Measurements from ENCODE around the gene ACP7. TPM values are rescaled to one million over a fixed set of nuclear protein-coding genes. Genes with fewer than 3 reads are reported as not detected.

Gene ACP7
- total RNA-seq, 1 donor from 2014 or later, result not detected

DNA sequence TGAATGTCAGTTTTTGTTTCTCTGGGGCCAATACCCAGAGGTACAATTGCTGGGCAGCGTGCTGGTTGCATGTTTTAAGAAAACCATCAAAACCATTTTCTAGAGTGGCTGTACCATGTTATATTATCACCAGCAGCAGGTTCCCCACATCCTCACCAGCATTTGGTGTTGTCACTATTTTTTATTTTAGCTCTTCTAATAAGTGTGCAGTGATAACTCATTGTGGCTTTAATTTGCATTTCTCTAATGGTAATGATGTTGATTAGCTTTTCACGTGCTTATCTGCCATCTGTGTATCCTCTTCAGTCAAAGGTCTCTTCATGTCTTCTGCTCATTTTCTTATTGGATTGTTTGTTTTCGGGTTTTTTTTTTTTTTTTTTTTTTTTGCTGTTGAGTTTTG is 63.3 kb downstream of the ACP7 start:
- peaks cover 8% of the 10 kb centered on the region for H3K4me1 Mint-ChIP-seq
- intact Hi-C loops (cut with micrococcal nuclease), result no loop called here

DNA sequence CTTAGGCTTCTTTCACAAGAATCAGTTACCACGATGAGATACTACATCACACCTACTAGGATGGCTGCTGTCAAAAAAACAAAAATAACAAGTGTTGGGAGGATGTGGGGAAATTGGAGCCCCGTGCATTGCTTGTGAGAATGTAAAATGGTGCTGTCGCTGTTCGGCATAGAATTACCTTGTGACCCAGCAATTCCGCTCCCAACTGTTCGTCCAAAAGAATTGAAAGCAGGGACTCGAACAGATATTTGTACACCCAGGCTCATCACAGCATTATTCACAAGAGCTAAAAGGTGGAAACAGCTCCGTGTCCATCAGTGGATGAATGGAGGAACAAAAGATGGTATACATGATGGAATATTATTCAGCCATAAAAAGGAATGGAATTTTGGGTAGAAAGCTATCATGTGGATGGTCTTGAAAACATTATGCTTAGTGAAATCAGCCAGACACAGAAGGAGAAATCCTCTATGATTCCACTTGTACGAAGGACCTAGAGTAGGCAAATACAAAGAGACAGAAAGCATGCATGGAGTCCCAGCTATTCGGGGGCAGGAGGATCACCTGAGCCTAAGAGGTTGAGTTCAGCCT is 64.9 kb downstream of the ACP7 start:
- Mint-ChIP-seq H3K27me3 (no peaks in the 10 kb centered on the region), H3K4me1 (peaks cover 9% of the 10 kb centered on the region), H3K36me3 (ENCODE audit: low read depth) (no peaks in the 10 kb centered on the region), H3K9me3 (no peaks in the 10 kb centered on the region), H3K4me3 (no peak overlapping the region), H3K27ac (no peak overlapping the region)
- intact Hi-C loops (cut with micrococcal nuclease), result no loop called here
- DNase-seq, result no peak

More for the DNA sequence above, 63.3 kb downstream of the ACP7 start:
- DNase-seq, result no peak
- no peak overlapping the region for H3K4me3 Mint-ChIP-seq
- no peaks in the 10 kb centered on the region for H3K27me3 Mint-ChIP-seq
- H3K9me3 Mint-ChIP-seq, result no peaks in the 10 kb centered on the region
- H3K36me3 Mint-ChIP-seq (ENCODE audit: low read depth), result no peaks in the 10 kb centered on the region
- H3K27ac Mint-ChIP-seq, result no peak overlapping the region

DNA sequence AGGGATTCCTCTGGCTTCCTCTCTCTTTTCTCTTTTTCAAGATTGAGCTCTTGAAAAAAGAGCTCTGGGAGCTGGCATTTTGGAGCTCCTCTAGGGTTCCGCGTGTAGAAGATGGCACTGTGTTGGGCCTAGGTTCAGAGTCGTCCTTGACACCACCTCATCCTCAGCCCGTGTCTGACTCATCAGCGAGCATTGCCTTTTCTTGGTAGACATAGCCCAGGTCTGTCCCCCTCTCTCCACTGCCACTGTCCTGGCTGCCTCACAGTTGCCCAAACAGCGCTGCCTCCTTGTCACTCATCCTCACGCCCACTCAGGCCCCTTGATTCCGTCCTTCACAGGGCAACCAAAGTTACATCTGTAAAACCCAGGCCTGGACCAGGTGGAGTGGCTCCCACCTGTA is 66.1 kb downstream of the ACP7 start:
- no peaks in the 10 kb centered on the region for H3K27me3 Mint-ChIP-seq
- no peak overlapping the region for H3K4me3 Mint-ChIP-seq
- H3K9me3 Mint-ChIP-seq, result no peaks in the 10 kb centered on the region
- intact Hi-C loops (cut with micrococcal nuclease), result no loop called here
- H3K36me3 Mint-ChIP-seq (ENCODE audit: low read depth), result no peaks in the 10 kb centered on the region
- no peak for DNase-seq
- H3K27ac Mint-ChIP-seq, result no peak overlapping the region
- H3K4me1 Mint-ChIP-seq, result peaks cover 8% of the 10 kb centered on the region

DNA sequence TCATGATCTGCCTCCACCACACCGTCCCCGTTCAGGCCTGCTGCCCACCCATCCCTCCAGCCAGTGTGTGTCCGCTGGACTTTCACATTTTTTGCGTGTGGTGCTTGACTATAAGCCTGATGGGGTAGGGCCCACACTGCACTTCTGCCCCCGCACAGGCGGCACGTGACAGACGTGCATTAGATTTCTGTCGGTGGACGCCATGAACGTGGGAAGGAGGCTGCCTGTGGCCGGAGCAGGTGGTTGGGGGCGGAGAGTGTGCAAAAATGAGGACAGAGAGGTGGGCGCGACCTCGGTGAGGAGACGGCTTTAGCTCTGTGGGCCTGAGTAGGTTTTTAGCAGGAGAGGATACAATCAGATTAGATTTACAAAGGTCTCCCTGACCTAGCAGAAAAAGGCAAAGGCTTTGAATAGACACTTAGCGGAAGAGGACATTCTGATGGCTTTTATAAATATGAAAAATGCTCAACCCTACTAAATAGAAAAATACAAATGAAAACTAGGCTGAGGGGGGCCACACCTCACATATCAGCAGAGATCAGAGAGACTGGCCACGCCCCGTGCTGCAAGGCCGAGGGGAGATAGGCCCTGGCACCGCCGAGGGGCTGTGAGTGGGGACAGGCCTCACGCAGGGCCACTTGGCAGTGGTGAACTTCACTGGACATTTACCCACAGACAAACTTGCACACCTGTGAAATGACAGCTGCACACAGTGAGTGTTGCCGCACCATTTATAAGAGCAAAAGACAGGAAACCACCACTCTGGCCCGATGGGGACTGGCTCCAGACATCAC is 66.8 kb downstream of the ACP7 start:
- no peaks in the 10 kb centered on the region for H3K9me3 Mint-ChIP-seq
- no peak overlapping the region for H3K4me3 Mint-ChIP-seq
- H3K4me1 Mint-ChIP-seq, result peaks cover 10% of the 10 kb centered on the region
- no peaks in the 10 kb centered on the region for H3K27me3 Mint-ChIP-seq
- H3K36me3 Mint-ChIP-seq (ENCODE audit: low read depth), result no peaks in the 10 kb centered on the region
- intact Hi-C loops (cut with micrococcal nuclease), result no loop called here
- DNase-seq, result no peak
- H3K27ac Mint-ChIP-seq, result no peak overlapping the region

DNA sequence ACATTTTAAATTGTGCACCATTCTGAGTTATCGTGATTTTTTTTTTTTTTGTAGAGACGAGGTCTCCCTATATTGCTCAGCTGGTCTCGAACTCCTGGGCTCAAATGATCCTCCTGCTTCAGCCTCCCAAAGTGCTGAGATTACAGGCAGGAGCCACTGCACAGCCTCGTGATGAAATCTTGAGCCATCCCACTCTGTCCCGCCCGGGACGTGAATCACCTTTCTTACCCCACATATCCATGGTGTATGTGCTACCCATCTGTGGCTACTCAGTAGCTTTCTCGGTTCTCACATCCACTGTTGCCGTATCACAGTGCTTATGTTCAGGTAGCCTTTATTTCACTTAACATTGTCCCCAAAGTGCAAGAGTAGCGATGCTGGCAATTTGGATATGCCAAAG is 67.9 kb downstream of the ACP7 start:
- intact Hi-C loops (cut with micrococcal nuclease), result no loop called here
- no peak for DNase-seq
- Mint-ChIP-seq H3K36me3 (ENCODE audit: low read depth) (no peaks in the 10 kb centered on the region), H3K9me3 (no peaks in the 10 kb centered on the region), H3K27me3 (no peaks in the 10 kb centered on the region), H3K27ac (no peak overlapping the region), H3K4me1 (peaks cover 15% of the 10 kb centered on the region), H3K4me3 (no peak overlapping the region)

DNA sequence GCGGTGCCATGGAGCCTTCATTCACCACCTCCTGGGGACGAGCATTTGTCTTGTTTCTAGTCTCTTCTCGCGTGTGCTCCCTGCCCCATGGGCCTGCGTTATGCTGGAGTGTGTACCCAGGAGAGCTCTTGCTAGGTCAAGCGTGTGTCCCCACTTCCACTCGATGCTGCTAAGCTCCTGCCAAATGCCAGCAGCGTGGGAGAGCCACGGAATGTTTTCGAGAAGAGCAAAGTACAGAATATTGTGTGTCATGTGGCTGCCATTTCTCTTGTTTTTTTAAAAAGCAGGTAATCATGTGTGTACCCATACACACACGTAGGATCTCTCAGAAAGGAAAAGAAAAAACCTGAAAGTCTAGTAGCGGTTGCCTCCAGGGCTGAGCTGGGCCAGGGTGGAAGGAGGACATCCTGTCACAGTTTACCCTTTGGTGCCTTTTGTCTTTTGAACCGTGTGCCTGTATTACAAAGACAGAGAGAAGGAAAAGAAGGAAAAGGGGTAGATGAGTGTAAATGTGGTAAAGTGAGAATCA is 70.0 kb downstream of the ACP7 start:
- Mint-ChIP-seq H3K36me3 (ENCODE audit: low read depth) (no peaks in the 10 kb centered on the region), H3K4me3 (no peak overlapping the region), H3K27me3 (no peaks in the 10 kb centered on the region), H3K4me1 (peaks cover 17% of the 10 kb centered on the region), H3K27ac (no peak overlapping the region), H3K9me3 (no peaks in the 10 kb centered on the region)
- no peak for DNase-seq
- intact Hi-C loops (cut with micrococcal nuclease), result no loop called here

DNA sequence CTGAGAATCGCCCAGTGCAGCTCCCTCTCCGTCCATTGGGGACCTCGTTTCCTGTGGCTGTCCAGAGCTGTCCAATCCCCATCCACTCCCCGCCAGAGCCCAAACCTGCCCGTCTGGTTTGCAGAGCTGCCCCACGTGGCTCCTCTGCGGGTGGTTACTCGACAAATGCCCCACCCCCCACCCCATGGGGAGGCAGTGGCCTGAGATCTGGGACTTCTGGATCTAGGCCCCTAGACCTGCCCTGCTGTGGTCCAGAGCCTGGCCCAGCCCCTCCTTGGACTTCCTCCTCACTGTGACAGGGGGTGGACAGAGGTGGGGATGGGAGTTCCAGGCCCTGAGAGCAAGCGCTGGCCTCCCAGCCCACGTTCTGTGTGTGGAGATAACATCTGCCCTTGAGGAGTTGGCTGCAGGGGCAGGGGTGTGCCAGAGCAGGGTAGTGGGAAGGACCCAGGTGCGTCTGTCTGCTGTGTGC is 70.5 kb downstream of the ACP7 start:
- H3K4me1 Mint-ChIP-seq, result peaks cover 17% of the 10 kb centered on the region
- no peak for DNase-seq
- no peaks in the 10 kb centered on the region for H3K9me3 Mint-ChIP-seq
- no peaks in the 10 kb centered on the region for H3K36me3 Mint-ChIP-seq (ENCODE audit: low read depth)
- intact Hi-C loops (cut with micrococcal nuclease), result no loop called here
- H3K4me3 Mint-ChIP-seq, result no peak overlapping the region
- no peak overlapping the region for H3K27ac Mint-ChIP-seq
- H3K27me3 Mint-ChIP-seq, result no peaks in the 10 kb centered on the region

DNA sequence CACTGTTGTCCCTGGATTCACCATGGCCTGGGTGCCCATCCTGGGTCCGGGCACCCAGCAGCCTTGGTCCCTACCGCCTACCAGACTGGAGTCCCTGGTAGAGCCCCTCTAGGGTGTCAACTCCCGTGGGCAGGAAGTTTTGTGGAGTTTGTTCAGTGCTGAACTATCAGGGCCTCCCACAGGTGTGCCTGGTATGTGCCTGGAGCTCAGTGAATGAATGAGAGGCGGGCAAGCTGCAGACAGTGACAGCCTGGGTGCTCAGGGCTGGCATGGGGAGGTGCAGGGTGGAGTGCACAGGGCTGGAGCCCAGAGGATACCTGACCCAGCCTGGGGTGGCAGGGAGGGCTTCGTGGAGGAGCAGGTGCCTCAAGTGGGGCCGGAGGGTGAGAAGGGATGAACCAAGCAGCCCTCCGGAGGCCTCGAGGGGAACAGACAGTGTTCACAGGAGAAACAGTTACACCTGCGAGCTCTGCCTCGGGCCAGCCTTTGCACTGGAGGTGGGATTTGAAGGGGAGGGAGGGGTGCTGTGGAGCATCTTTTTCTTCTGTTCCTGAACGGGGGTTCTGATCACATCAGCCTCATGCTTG is 71.0 kb downstream of the ACP7 start:
- no peak overlapping the region for H3K4me3 Mint-ChIP-seq
- peak overlapping the region; percentile 53 for H3K27ac Mint-ChIP-seq
- H3K36me3 Mint-ChIP-seq (ENCODE audit: low read depth), result no peaks in the 10 kb centered on the region
- intact Hi-C loops (cut with micrococcal nuclease), result no loop called here
- H3K9me3 Mint-ChIP-seq, result no peaks in the 10 kb centered on the region
- no peak for DNase-seq
- peaks cover 17% of the 10 kb centered on the region for H3K4me1 Mint-ChIP-seq
- H3K27me3 Mint-ChIP-seq, result no peaks in the 10 kb centered on the region

DNA sequence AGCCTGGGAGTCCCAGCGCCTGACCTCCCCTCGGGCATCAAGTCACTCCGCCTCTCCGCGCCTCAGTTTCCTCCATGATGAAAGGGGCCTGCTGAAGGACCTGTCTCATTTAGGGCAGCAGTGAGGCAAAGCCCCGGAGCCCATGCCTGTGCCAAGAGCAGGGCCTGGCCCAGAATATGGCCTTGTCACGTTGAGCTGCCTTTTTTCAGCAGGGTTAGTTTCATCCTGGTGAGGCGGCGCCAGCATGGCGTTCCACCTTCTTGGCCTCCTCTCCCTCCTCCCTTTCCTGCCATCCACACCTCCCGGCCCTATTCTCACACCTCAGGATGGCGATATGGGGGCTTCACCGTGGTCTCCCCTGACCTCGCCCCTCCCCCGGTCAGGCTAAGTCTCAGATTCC is 71.6 kb downstream of the ACP7 start:
- Mint-ChIP-seq H3K9me3 (no peaks in the 10 kb centered on the region), H3K4me1 (peaks cover 18% of the 10 kb centered on the region), H3K27me3 (no peaks in the 10 kb centered on the region), H3K27ac (no peak overlapping the region), H3K4me3 (no peak overlapping the region), H3K36me3 (ENCODE audit: low read depth) (no peaks in the 10 kb centered on the region)
- intact Hi-C loops (cut with micrococcal nuclease), result no loop called here
- DNase-seq, result no peak

DNA sequence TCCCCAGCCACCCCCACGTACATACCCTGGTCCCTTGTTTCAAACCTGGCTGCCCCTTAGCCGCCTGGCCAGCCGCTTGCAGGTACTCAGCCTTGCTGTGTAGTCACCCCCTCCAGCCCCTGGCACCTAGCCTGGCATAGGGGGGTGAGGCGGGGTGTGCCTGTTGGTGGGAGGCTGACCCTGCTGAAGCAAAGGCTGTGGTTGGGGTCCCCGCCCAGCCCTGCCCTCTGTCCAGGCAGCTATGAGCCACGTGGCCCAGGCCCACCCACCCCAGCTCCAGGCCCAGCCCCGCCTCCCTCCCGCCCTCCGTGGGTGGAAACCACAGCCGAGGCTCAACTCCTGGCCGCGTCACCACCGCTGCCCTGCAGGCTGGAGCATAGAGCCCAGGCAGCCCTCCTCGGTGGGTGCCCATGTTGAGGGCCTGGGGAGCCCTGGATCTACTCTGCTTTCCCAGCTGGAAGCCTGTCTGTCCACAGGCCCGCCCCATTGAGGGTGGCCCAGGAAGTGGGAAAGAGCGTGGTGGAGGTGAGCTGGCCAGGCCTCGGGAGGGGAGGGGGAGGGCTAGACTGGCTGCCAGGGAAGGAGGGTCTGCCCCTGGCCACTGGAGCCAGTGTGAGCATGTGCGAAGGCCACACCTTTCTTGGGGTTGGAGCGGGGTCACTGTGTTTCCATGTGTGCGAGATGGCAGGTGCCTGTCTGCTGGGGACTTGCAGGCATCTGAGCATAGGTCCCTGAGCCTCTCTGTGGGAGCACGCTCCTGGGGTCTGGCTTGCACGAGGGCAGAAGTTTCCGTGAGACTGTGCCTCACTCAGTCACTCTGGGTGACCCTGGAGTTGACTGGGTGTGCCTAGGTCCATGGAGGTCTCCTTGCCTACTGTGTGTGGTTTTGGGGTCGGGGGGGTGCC is 72.4 kb downstream of the ACP7 start:
- H3K27me3 Mint-ChIP-seq, result no peaks in the 10 kb centered on the region
- no peaks in the 10 kb centered on the region for H3K9me3 Mint-ChIP-seq
- H3K4me1 Mint-ChIP-seq, result peaks cover 19% of the 10 kb centered on the region
- intact Hi-C loops (cut with micrococcal nuclease), result no loop called here
- DNase-seq, result no peak
- H3K4me3 Mint-ChIP-seq, result no peak overlapping the region
- no peak overlapping the region for H3K27ac Mint-ChIP-seq
- H3K36me3 Mint-ChIP-seq (ENCODE audit: low read depth), result no peaks in the 10 kb centered on the region

DNA sequence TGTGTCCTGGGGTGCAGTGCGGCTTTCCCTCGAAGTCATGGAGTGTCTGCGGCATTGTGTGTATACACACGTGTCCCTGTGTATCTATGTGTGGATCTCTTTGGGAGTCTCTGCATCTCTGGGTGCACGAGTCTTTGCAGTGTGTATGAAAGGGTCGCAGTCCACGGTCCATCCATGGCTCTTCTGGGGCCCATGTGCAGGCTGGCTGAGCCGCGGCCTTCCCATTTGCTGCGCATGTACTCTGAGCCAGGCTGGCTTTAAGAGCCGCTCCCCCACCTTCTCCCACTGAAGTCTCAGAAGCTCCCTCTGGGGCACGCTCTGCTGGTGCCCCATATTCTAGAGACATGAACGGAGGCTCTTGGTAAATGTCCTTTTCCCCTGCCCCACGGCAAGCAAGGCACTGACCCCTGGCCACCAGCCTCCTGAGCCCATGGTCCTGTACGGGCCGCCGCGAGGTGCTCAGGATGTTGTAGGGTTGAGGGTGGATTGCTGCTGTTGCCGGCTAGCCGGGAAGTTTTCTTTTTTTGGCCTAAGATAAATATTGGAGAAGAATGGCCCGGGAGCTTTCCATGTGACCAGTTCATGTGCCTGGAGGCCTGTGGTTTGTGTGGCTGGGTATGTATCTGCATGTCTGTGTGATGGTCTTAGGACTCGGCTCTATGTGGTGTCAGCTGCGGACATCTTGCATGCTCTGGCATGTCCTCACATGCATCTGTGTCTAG is 73.3 kb downstream of the ACP7 start:
- Mint-ChIP-seq H3K4me1 (peaks cover 19% of the 10 kb centered on the region), H3K27me3 (no peaks in the 10 kb centered on the region), H3K9me3 (no peaks in the 10 kb centered on the region), H3K27ac (no peak overlapping the region), H3K4me3 (no peak overlapping the region), H3K36me3 (ENCODE audit: low read depth) (no peaks in the 10 kb centered on the region)
- intact Hi-C loops (cut with micrococcal nuclease), result no loop called here
- DNase-seq, result no peak

DNA sequence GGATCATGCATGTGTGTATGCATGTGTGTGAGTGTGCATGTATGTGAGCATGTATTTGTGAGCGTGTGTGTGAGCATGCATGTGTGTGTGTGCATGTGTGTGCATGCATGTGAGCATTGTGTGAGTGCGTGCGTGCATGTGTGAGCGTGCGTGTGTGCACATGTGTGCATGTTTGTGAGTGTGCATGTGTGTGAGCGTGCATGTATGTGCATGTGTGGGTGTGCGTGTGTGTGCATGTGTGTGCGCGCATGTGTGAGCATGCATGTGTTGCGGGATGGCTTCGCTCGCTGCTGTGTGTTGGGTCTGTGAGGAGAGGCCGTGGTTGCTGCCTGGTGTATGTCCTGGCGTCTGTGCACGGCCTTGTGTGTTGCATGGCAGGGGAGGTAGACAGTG is 73.8 kb downstream of the ACP7 start:
- Mint-ChIP-seq H3K27ac (no peak overlapping the region), H3K36me3 (ENCODE audit: low read depth) (no peaks in the 10 kb centered on the region), H3K27me3 (no peaks in the 10 kb centered on the region), H3K9me3 (no peaks in the 10 kb centered on the region), H3K4me3 (no peak overlapping the region), H3K4me1 (peaks cover 22% of the 10 kb centered on the region)
- intact Hi-C loops (cut with micrococcal nuclease), result no loop called here
- no peak for DNase-seq

DNA sequence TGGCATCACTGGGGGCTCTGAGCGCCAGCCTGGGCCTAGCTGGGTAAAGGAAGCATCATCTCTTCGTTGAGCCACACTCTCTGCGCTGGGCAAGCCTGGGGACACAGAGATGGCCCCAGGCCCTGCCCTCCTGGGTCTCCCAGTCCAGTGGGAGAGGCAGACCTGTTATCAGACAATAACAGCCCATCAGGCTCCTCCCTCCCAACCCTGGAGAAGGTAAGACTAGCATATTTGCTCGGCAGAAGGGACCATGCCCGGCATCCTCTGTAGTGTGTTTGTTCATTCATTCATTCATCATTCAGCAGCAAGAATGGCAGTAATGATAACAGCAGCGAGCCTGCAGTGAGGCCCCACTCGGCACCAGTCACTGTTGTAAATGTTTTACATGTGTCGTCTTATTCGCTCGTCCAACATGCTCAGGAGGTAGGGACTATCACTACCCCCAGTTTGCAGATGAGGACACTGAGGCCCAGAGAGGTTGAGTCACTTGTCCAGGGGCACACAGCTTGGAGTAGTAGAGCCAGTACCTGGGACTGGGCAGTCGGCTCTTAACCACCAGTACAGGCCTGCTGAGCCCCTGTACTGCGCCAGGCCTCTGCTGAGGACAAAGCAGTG is 74.6 kb downstream of the ACP7 start:
- DNase-seq, result no peak
- H3K36me3 Mint-ChIP-seq (ENCODE audit: low read depth), result no peaks in the 10 kb centered on the region
- H3K4me3 Mint-ChIP-seq, result no peak overlapping the region
- H3K27me3 Mint-ChIP-seq, result no peaks in the 10 kb centered on the region
- H3K27ac Mint-ChIP-seq, result no peak overlapping the region
- H3K4me1 Mint-ChIP-seq, result peaks cover 22% of the 10 kb centered on the region
- no peaks in the 10 kb centered on the region for H3K9me3 Mint-ChIP-seq
- intact Hi-C loops (cut with micrococcal nuclease), result no loop called here
